Esophagus squamous epithelium (tissue), 4 donors: ENCODE results near the gene PLAAT4.

Source experiments
- POLR2A ChIP-seq, 4 donors: fragments of 450-650 bp; IDR thresholded peaks; one replicate each; pipeline ENCODE4 v1.6.1; 2017; ENCODE audit warnings: antibody characterized with exemption in 4 of 4, mild to moderate bottlenecking in 4 of 4, moderate library complexity in 3 of 4
- TF ChIP-seq, protein P1 (sequence below), 6 experiments: fragments of 450-650 bp in 4 of 6; fragments of 200-600 bp in 2 of 6; sonication (generic) in 2 of 6; IDR thresholded peaks; one replicate each; pipeline ENCODE4 v1.5.1; 2016 to 2019; ENCODE audit warnings: antibody characterized with exemption in 6 of 6, mild to moderate bottlenecking in 4 of 6, moderate library complexity in 4 of 6

GRCh38 chr11:63504054-63504453, 32.6 kb upstream of the PLAAT4 start:
- TF ChIP-seq, protein P1, sequence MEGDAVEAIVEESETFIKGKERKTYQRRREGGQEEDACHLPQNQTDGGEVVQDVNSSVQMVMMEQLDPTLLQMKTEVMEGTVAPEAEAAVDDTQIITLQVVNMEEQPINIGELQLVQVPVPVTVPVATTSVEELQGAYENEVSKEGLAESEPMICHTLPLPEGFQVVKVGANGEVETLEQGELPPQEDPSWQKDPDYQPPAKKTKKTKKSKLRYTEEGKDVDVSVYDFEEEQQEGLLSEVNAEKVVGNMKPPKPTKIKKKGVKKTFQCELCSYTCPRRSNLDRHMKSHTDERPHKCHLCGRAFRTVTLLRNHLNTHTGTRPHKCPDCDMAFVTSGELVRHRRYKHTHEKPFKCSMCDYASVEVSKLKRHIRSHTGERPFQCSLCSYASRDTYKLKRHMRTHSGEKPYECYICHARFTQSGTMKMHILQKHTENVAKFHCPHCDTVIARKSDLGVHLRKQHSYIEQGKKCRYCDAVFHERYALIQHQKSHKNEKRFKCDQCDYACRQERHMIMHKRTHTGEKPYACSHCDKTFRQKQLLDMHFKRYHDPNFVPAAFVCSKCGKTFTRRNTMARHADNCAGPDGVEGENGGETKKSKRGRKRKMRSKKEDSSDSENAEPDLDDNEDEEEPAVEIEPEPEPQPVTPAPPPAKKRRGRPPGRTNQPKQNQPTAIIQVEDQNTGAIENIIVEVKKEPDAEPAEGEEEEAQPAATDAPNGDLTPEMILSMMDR (IDR thresholded peaks at IDR 0.05) = no peak
- no peak for TF ChIP-seq POLR2A (IDR thresholded peaks at IDR 0.05)
